HG02852 (cell line): ENCODE data around the gene CACHD1.

Source experiments
- ATAC-seq: cut with Tn5 transposase; IDR thresholded peaks from one replicate; pipeline ENCODE4 v1.9.1; 2021; ENCODE audit warnings: mild to moderate bottlenecking, moderate library complexity; ENCODE audit not compliant: unreplicated experiment

CACHD1 gene

GRCh38 chr1:64472805-64473204, 2.9 kb downstream of the CACHD1 start:
- ATAC-seq = no peak

- no peak for ATAC-seq
Observed at GRCh38 chr1:64473367-64473766, 3.4 kb downstream of the CACHD1 start.

GRCh38 chr1:64474133-64474532, 4.2 kb downstream of the CACHD1 start:
- no peak for ATAC-seq

GRCh38 chr1:64474665-64475439, 4.9 kb downstream of the CACHD1 start:
- ATAC-seq = no peak

DNA sequence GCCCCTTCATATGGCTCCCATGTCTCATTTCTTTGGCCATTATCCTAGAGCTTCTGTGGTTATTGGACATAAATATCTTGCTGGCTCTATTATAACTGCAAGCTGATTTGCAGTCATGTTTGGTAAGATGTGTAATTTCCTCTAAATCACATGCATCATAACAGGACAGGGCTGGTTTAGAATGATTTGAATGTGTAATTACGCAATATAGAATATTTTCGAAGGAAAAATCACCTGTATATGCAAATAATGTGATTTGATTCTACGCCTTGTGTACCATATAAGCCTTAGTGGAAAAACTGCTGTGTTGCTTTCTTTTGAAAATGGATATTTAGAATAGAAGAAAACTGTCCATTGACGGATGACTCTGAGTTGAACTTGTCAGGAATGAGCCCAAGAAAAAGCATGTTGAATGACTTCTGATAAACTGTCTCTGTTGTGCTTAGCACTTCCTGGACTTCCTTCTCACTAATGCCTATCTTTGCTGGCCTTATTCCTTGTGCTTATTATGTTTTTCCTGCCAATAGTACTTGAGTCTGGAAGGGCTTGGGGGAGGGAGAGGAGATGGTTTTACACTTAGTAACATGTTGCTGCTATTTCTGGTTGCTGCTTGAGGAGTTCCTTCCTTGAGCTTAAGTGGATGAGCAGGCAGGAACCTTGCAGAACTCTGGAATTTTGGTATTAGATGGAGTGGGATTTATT, 6.5 kb downstream of the CACHD1 start:
- ATAC-seq = no peak

GRCh38 chr1:64478594-64479470, 8.9 kb downstream of the CACHD1 start:
- no peak for ATAC-seq

DNA sequence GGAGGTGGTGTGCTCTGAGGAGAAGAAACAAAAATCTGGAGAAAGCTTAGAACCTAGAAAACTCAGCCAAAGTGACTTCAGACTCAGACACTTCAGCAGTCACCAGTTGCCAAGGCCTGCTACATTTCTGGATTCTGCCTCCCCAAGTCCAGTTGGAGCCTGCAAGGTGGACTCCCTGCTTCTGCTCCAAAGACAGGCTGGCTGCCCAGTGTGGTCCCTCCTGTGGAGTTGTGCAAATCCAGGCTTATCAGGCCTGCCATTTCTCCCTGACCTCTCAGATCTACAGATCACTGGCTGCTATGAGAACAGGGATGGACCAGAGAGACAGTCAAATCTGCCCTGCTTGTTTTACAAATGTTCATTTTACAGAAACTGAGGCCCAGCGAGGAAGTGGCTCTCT, 9.9 kb downstream of the CACHD1 start:
- no peak for ATAC-seq

GRCh38 chr1:64480999-64481772, 11.3 kb downstream of the CACHD1 start:
- ATAC-seq = no peak

- ATAC-seq = no peak
Observed at GRCh38 chr1:64482128-64482527, 12.2 kb downstream of the CACHD1 start.

GRCh38 chr1:64482720-64483119, 12.8 kb downstream of the CACHD1 start:
- no peak for ATAC-seq

DNA sequence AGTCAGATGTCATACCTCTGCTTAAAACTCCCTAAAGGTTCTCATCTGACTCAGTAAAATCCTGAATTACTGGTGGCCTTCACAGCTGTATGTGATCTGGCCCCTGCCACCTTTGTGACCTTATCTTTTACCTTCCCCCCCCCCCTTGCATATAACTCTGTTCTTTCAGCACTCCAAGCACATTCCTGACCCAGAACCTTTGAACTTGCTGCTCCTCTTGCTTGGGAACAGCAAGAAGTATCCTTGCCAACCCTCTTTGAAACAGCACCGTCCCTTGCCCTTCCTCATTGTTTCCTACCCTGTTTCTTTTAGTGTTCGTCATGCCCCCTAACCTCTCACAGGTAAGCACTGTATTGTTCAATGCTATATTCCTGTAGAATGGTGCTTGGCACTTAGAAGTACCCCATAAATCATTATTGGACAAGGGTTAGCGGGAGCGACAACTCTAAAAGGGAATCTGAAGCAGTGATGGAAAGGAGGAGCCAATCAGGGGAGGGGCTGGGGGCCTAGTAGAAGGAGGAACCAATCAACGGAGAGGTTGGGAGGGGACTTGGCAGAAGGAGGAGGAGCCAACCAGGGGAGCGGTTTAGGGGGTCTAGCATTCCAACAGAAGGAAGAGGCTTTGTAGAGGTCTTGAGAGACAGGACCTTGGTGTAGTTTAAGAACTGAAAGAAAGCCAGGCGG, 13.9 kb downstream of the CACHD1 start:
- no peak for ATAC-seq

DNA sequence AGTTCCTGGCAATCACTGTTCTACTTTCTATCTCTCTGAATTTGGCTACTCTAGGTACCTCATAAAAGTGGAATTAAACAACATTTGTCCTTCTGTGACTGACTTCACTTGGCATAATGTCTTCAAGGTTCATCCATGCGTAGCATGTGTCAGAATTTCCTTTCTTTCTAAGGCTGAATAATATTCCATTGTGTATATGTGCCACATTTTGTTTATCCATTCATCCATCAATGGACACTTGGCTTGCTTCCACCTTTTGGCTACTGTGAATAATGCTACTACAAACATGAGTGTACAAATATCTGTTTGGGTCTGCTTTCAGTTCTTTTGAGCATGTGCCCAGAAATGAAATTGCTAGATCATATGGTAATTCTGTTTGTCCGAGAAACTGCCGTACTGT, 14.7 kb downstream of the CACHD1 start:
- ATAC-seq = no peak

GRCh38 chr1:64486193-64486592, 16.3 kb downstream of the CACHD1 start:
- no peak for ATAC-seq

GRCh38 chr1:64487061-64487460, 17.1 kb downstream of the CACHD1 start:
- no peak for ATAC-seq

GRCh38 chr1:64488862-64489261, 18.9 kb downstream of the CACHD1 start:
- no peak for ATAC-seq

GRCh38 chr1:64489707-64490106, 19.8 kb downstream of the CACHD1 start:
- no peak for ATAC-seq

GRCh38 chr1:64490213-64490818, 20.4 kb downstream of the CACHD1 start:
- ATAC-seq = no peak

DNA sequence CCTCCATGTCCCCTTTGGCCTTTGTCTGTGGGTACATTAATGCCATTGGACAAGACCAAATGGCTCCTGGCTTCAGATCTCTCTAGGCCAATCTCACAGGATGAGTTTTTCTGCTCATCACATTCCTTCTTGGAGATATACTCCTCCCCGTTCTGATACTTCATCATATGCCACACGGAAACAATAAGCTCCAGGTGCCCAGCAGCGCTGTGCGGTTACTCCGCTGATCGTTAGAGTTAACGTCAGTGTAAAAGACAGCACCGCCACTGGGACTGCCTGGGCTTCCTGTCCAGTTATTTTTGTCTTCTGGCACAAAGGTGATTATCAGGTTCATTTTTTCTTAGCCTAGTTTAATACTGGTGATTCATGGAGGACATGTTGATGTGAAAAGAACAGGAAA, 22.5 kb downstream of the CACHD1 start:
- ATAC-seq = no peak

DNA sequence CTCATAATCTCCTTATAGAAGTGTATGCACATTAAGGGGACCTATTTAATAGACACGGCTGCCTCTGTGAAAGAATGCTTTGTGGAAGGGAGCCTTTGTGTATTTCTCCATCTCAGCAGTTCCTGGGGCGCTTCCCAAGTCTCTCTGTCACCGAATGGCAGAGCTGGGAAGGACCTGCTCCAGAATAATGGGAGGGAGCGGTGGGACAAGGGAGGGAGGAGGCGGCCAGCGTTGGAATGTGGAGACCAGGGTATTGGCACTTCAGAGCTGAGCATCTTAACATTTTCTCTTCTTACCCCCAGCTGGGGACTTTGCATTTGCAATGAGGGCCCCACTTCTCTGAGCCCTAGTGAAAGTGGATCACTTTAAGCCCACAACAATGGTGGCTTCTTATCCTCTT, 23.9 kb downstream of the CACHD1 start:
- ATAC-seq = no peak

- ATAC-seq = no peak
Observed at GRCh38 chr1:64494659-64495058, 24.7 kb downstream of the CACHD1 start.
